PC-3 (cell line): ENCODE measurements around the gene SCIMP. TPM values are rescaled to one million over a fixed set of nuclear protein-coding genes. Genes with fewer than 3 reads are reported as not detected.
A peak's percentile ranks its signal among the peaks of the same experiment; 100 is the strongest.
"Not testable (repeated sequence)": the region's sequence is repeated elsewhere in the genome, so short reads cannot be mapped to it uniquely, and the experiment has no call there.

Source experiments
- ATAC-seq: fragments of 200-7000 bp; cut with Tn5 transposase; 2 replicates; pipeline ENCODE4 v1.9.1; 2020; ENCODE audit warnings: mild to moderate bottlenecking, moderate library complexity
- BruUV-seq: library from RNA; stranded (reverse); fragments of 400-500 nt; replicated peaks from 2 replicates; lab custom pipeline; 2021; lab: Mats Ljungman, UMichigan
- CTCF ChIA-PET: fragments of 300-600 bp; sonication (Branson Sonifier 250); formaldehyde crosslinking; loops from one replicate; lab custom pipeline; 2022; ENCODE audit warnings: antibody characterized with exemption; lab: Charles Lee
- POLR2A ChIA-PET: fragments of 300-600 bp; sonication (Branson Sonifier 250); formaldehyde crosslinking; loops from one replicate; lab custom pipeline; 2022; ENCODE audit warnings: antibody characterized with exemption; ENCODE audit not compliant: unreplicated experiment; lab: Charles Lee
- DNase-seq: peaks from one replicate; pipeline ENCODE4 v3.0.0-alpha.2; 2015
- H2AFZ ChIP-seq: fragments of 300-600 bp; sonication (generic); 2 replicates; pipeline ENCODE4 v1.6.0; 2016; ENCODE audit warnings: antibody characterized with exemption, low read length
- H3F3A ChIP-seq: fragments of 300-600 bp; sonication (generic); one replicate; pipeline ENCODE4 v1.6.0; 2017; ENCODE audit warnings: antibody characterized with exemption, low read length, control low read depth, mild to moderate bottlenecking; ENCODE audit not compliant: unreplicated experiment
- H3K27ac ChIP-seq: fragments of 300-600 bp; sonication (generic); 2 replicates; pipeline ENCODE4 v1.5.1; 2016; ENCODE audit warnings: mild to moderate bottlenecking, low read length
- H3K27me3 ChIP-seq: fragments of 300-600 bp; sonication (generic); 2 replicates; pipeline ENCODE4 v1.6.1; 2016; ENCODE audit warnings: low read length, mixed read lengths
- H3K36me3 ChIP-seq: fragments of 300-600 bp; sonication (generic); 2 replicates; pipeline ENCODE4 v1.6.1; 2016; ENCODE audit warnings: low read depth, mixed run types, low read length, mixed read lengths
- H3K4me1 ChIP-seq: fragments of 300-600 bp; sonication (generic); 2 replicates; pipeline ENCODE4 v1.5.1; 2016; ENCODE audit warnings: low read length; ENCODE audit not compliant: insufficient read depth
- H3K4me2 ChIP-seq: fragments of 300-600 bp; sonication (generic); 2 replicates; pipeline ENCODE4 v1.6.0; 2016; ENCODE audit warnings: low read length
- H3K4me3 ChIP-seq: fragments of 300-600 bp; sonication (generic); 2 replicates; pipeline ENCODE4 v1.5.1; 2016; ENCODE audit warnings: mild to moderate bottlenecking, low read length, mixed read lengths
- H3K79me2 ChIP-seq: fragments of 300-600 bp; sonication (generic); 2 replicates; pipeline ENCODE4 v1.6.1; 2017; ENCODE audit warnings: low read length, mixed read lengths
- H3K9ac ChIP-seq: fragments of 300-600 bp; sonication (generic); 2 replicates; pipeline ENCODE4 v1.6.0; 2016; ENCODE audit warnings: mild to moderate bottlenecking, low read length
- H3K9me2 ChIP-seq: fragments of 300-600 bp; sonication (generic); replicated peaks from 2 replicates; pipeline ENCODE4 v1.6.1; 2016; ENCODE audit warnings: mixed run types, low read length, mixed read lengths
- H3K9me3 ChIP-seq: fragments of 300-600 bp; sonication (generic); 2 replicates; pipeline ENCODE4 v1.6.1; 2016; ENCODE audit warnings: low read length, mixed read lengths
- H4K20me1 ChIP-seq: fragments of 300-600 bp; sonication (generic); 2 replicates; pipeline ENCODE4 v1.6.1; 2016; ENCODE audit warnings: low read length, mixed read lengths
- CTCF ChIP-seq: fragments of 300-600 bp; sonication (generic); conservative IDR thresholded peaks from 2 replicates; pipeline ENCODE4 v1.5.1; 2017; ENCODE audit warnings: antibody characterized with exemption, low read depth, mild to moderate bottlenecking, low read length
- EZH2 ChIP-seq: fragments of 300-600 bp; sonication (generic); IDR thresholded peaks from one replicate; pipeline ENCODE4 v1.6.1; 2017; ENCODE audit warnings: antibody characterized with exemption, mild to moderate bottlenecking, low read length; ENCODE audit not compliant: unreplicated experiment
- EZH2phosphoT487 ChIP-seq: fragments of 300-600 bp; sonication (generic); IDR thresholded peaks from 2 replicates; pipeline ENCODE4 v1.6.1; 2018; ENCODE audit warnings: mild to moderate bottlenecking, antibody characterized with exemption, low read length, borderline replicate concordance
- intact Hi-C: fragments of 100-400 bp; cut with micrococcal nuclease; formaldehyde crosslinking; loops from 2 replicates; pipeline ENCODE4 v1.9.0; 2023
- total RNA-seq: library from RNA; depleted of rRNA; stranded (reverse); fragments of >200 nt; gene quantifications from 2 replicates; pipeline ENCODE4 v1.2.3, GENCODE V29; 2014

Gene SCIMP
- total RNA-seq, 1 experiment from 2014 or later, result not detected

- POLR2A ChIA-PET, result no interaction called here
- no peaks in the 10 kb centered on the region for H3K9me3 ChIP-seq
- no peak overlapping the region for H3K9ac ChIP-seq
- no peaks in the 10 kb centered on the region for H3K9me2 ChIP-seq
- H3K4me2 ChIP-seq, result no peak overlapping the region
- CTCF ChIA-PET, result no interaction called here
- no peak overlapping the region for H3K4me3 ChIP-seq
- TF ChIP-seq EZH2 (no peak), CTCF (peak; percentile 68), EZH2phosphoT487 (no peak)
- no peaks in the 10 kb centered on the region for H3F3A ChIP-seq
- intact Hi-C loops, result loop anchor here (1.0 kb wide), 1 partner anchor 40 kb away; no protein-coding TSS in a partner anchor
- no peak overlapping the region for H2AFZ ChIP-seq
- no peaks in the 10 kb centered on the region for H3K79me2 ChIP-seq
- H3K27me3 ChIP-seq, result no peaks in the 10 kb centered on the region
- no TSS peak for BruUV-seq
- peaks cover 5% of the 10 kb centered on the region; the same call in 1 of the 2 replicates for H3K4me1 ChIP-seq
- no peaks in the 10 kb centered on the region for H4K20me1 ChIP-seq
- H3K36me3 ChIP-seq, result no peaks in the 10 kb centered on the region; the same call in 1 of the 2 replicates
- no peak overlapping the region for H3K27ac ChIP-seq
- DNase-seq (peak; percentile 60), ATAC-seq (peak; percentile 90)
Observed at GRCh38 chr17:5237541-5238016, 2.9 kb upstream of the SCIMP start.

GRCh38 chr17:5236938-5237540 is 2.4 kb upstream of the SCIMP start:
- DNase-seq (no peak), ATAC-seq (no peak)
- Histone ChIP-seq H3K9me3 (no peaks in the 10 kb centered on the region), H3K4me3 (no peak overlapping the region), H3F3A (no peaks in the 10 kb centered on the region), H3K36me3 (no peaks in the 10 kb centered on the region; the same call in 1 of the 2 replicates), H3K4me1 (peaks cover 5% of the 10 kb centered on the region; the same call in 1 of the 2 replicates), H3K27me3 (no peaks in the 10 kb centered on the region), H4K20me1 (no peaks in the 10 kb centered on the region), H3K9ac (no peak overlapping the region), H3K27ac (no peak overlapping the region), H2AFZ (no peak overlapping the region), H3K4me2 (no peak overlapping the region), H3K9me2 (no peaks in the 10 kb centered on the region), H3K79me2 (no peaks in the 10 kb centered on the region)
- TF ChIP-seq EZH2 (no peak), EZH2phosphoT487 (no peak), CTCF (no peak)
- no TSS peak for BruUV-seq
- CTCF ChIA-PET, result no interaction called here
- POLR2A ChIA-PET, result no interaction called here
- intact Hi-C loops, result loop anchor here (1.0 kb wide), 1 partner anchor 40 kb away; no protein-coding TSS in a partner anchor

GRCh38 chr17:5233492-5233891 is 1.2 kb downstream of the SCIMP start:
- CTCF ChIA-PET, DNase-seq, H3K9me3 ChIP-seq, intact Hi-C loops, H3K4me3 ChIP-seq, BruUV-seq, H3K79me2 ChIP-seq, H3K27ac ChIP-seq, H3K4me1 ChIP-seq, H3K9me2 ChIP-seq, H3K27me3 ChIP-seq, ATAC-seq, POLR2A ChIA-PET, H3K4me2 ChIP-seq, H4K20me1 ChIP-seq, H3K9ac ChIP-seq, H3F3A ChIP-seq, H3K36me3 ChIP-seq, H2AFZ ChIP-seq: not testable (repeated sequence)
